ENCODE data around the gene KRTAP10-9. TPM values are rescaled to one million over a fixed set of nuclear protein-coding genes. Genes with fewer than 3 reads are reported as not detected.

Gene KRTAP10-9
- polyA plus RNA-seq, 1 of the 3 experiments (the other 2 are of a cell fraction), result not detected

- H3K27me3 ChIP-seq (ENCODE audit: insufficient read depth), result peaks cover 49% of the 10 kb centered on the region
- WGBS (ENCODE audit: low lambda C conversion rate), result 8% methylated on average over 4 of the region's 8 CpGs
- H3K9me2 ChIP-seq, result no peaks in the 10 kb centered on the region
- DNase-seq, result no peak
- H3K9ac ChIP-seq, result no peak overlapping the region
- ChIA-PET CTCF (interaction anchor here (2.8 kb wide), 1 partner anchor 176 kb away, joined by 11 read pairs; no protein-coding TSS in a partner anchor), POLR2A (no interaction called here)
- TF ChIP-seq EZH2phosphoT487 (IDR thresholded peaks at IDR 0.05; ENCODE audit: borderline replicate concordance, low read depth) (no peak), JUND (IDR thresholded peaks at IDR 0.05) (no peak), GATA2 (CRISPR knock-in tag; IDR thresholded peaks at IDR 0.05) (no peak), REST (IDR thresholded peaks at IDR 0.05; ENCODE audit: low read depth, low read length) (no peak), NRF1 (IDR thresholded peaks at IDR 0.05; ENCODE audit: low read depth, low read length) (no peak), POLR2AphosphoS5 (IDR thresholded peaks at IDR 0.05; ENCODE audit: low read depth, low read length) (no peak), MEF2A (IDR thresholded peaks at IDR 0.05; ENCODE audit: borderline replicate concordance, low read depth) (no peak), MXI1 (IDR thresholded peaks at IDR 0.05; ENCODE audit: low read depth, low read length) (no peak), CTCF (IDR thresholded peaks at IDR 0.05) (no peak)
- no peaks in the 10 kb centered on the region for H3K79me2 ChIP-seq (ENCODE audit: insufficient read depth)
- H3F3A ChIP-seq (replicated peaks; ENCODE audit: insufficient read depth), result no peaks in the 10 kb centered on the region
- no peak overlapping the region for H3K4me2 ChIP-seq
- no peaks in the 10 kb centered on the region for H3K4me1 ChIP-seq (ENCODE audit: control insufficient read depth in 1 of 2, insufficient read depth in 2 of 2, low read depth in 1 of 2, low read length in 1 of 2)
- H3K27ac ChIP-seq (ENCODE audit: low read depth in 2 of 2, low read length in 1 of 2), result no peak overlapping the region
- no peaks in the 10 kb centered on the region for H3K36me3 ChIP-seq (replicated peaks in 1 of 2; ENCODE audit: control insufficient read depth in 1 of 2, insufficient read depth in 2 of 2, low read length in 1 of 2)
- H4K20me1 ChIP-seq (ENCODE audit: insufficient read depth), result no peaks in the 10 kb centered on the region
- H2AFZ ChIP-seq (ENCODE audit: low read depth), result no peak overlapping the region
- H3K9me3 ChIP-seq, result peaks cover 8% of the 10 kb centered on the region; the same call in 1 of the 2 replicates
- no peak overlapping the region for H3K4me3 ChIP-seq (ENCODE audit: low read depth in 2 of 2, low read length in 1 of 2)
Observed at GRCh38 chr21:44617071-44617501, 9.8 kb upstream of the KRTAP10-9 start.

GRCh38 chr21:44618504-44618903 lies 8.4 kb upstream of the KRTAP10-9 start:
- ChIA-PET CTCF (interaction anchor here (2.8 kb wide), 1 partner anchor 175 kb away, joined by 11 read pairs; no protein-coding TSS in a partner anchor), POLR2A (no interaction called here)
- no peak overlapping the region for H3K4me2 ChIP-seq
- no peak for DNase-seq
- peaks cover 10% of the 10 kb centered on the region for H3K9me3 ChIP-seq
- H4K20me1 ChIP-seq (ENCODE audit: insufficient read depth), result no peaks in the 10 kb centered on the region
- peaks cover 0 to 1% of the 10 kb centered on the region in 2 experiments for H3K36me3 ChIP-seq (replicated peaks in 1 of 2; ENCODE audit: control insufficient read depth in 1 of 2, insufficient read depth in 2 of 2, low read length in 1 of 2)
- no peak overlapping the region for H3K4me3 ChIP-seq (ENCODE audit: low read depth in 2 of 2, low read length in 1 of 2)
- H3F3A ChIP-seq (replicated peaks; ENCODE audit: insufficient read depth), result no peaks in the 10 kb centered on the region
- H3K27ac ChIP-seq (ENCODE audit: low read depth in 2 of 2, low read length in 1 of 2), result no peak overlapping the region
- H3K4me1 ChIP-seq (ENCODE audit: control insufficient read depth in 1 of 2, insufficient read depth in 2 of 2, low read depth in 1 of 2, low read length in 1 of 2), result no peaks in the 10 kb centered on the region
- peaks cover 37% of the 10 kb centered on the region for H3K27me3 ChIP-seq (ENCODE audit: insufficient read depth)
- no peak overlapping the region for H3K9ac ChIP-seq
- H3K9me2 ChIP-seq, result no peaks in the 10 kb centered on the region
- H2AFZ ChIP-seq (ENCODE audit: low read depth), result no peak overlapping the region
- H3K79me2 ChIP-seq (ENCODE audit: insufficient read depth), result no peaks in the 10 kb centered on the region
- TF ChIP-seq NRF1 (IDR thresholded peaks at IDR 0.05; ENCODE audit: low read depth, low read length), result no peak
- no peak for TF ChIP-seq GATA2 (CRISPR knock-in tag; IDR thresholded peaks at IDR 0.05)
- no peak for TF ChIP-seq IRF3 (IDR thresholded peaks at IDR 0.05; ENCODE audit: low read depth, low read length)
- TF ChIP-seq RCOR1 (IDR thresholded peaks at IDR 0.05; ENCODE audit: low read length), result no peak
- no peak for TF ChIP-seq YY1 (IDR thresholded peaks at IDR 0.05; ENCODE audit: low read depth)
- TF ChIP-seq SMC3 (IDR thresholded peaks at IDR 0.05; ENCODE audit: low read depth, low read length), result 0 out of 2 replicates have a peak, but pooled peaks have one; percentile 20
- 4% methylated on average over 4 of the region's 4 CpGs for WGBS (ENCODE audit: low lambda C conversion rate)
